ENCODE results near the gene ZNF214.
"Not testable (repeated sequence)": the region's sequence is repeated elsewhere in the genome, so short reads cannot be mapped to it uniquely, and the experiment has no call there.

The ZNF214 gene

DNA sequence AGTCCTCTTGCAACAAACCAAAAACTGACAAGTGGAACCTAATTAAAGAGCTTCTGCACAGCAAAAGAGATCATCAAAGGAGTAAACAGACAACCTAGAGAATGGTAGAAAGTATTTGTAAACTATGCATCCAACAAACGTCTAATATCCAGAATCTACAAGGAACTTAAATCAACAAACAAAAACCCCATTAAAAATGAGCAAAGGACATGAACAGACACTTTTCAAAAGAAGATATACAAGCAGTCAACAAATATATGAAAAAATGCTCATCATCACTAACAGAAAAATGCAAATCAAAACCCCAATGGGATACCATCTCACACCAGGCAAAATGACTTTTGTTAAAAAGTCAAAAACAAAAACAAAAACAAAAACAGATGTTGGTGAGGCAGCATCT lies 33.7 kb downstream of the ZNF214 start:
- no peak for DNase-seq

DNA sequence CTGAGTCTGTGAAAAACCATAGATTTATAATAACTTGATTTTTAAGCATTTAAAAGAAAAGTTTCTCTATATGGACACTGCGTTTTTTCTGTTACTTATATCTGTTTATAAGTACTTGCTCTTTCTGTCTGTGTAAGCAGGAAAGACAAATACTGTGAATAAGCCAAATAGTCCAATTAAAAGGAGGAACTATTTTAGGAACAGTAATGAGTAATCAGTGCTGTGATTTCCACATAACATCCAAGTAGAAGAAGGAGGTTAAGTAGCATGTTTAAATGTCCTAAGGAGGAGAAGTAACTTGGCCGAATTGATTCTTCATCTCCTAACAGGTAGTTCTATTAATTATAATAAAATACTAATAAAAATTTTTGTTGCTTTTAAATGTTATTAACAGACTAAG lies 40.8 kb downstream of the ZNF214 start:
- no peak for DNase-seq

DNA sequence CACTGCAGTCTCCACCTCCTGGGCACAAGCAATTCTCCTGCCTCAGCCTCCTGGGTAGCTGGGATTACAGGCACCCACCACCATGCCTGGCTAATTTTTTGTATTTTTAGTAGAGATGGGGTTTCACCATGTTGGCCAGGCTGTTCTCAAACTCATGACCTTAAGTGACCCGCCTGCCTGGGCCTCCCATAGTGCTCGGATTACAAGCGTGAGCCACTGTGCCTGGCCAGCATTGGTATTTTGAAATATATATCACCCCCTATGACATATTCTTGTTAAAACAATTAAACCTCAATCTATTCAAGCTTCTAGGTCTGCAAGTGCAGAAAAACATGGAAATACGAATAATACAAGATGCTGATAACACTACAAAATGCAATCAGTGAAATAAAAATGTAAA lies 50.3 kb downstream of the ZNF214 start:
- not testable (repeated sequence) for DNase-seq

- DNase-seq, result no peak
Observed at GRCh38 chr11:6968816-6969215, 51.3 kb downstream of the ZNF214 start.

DNA sequence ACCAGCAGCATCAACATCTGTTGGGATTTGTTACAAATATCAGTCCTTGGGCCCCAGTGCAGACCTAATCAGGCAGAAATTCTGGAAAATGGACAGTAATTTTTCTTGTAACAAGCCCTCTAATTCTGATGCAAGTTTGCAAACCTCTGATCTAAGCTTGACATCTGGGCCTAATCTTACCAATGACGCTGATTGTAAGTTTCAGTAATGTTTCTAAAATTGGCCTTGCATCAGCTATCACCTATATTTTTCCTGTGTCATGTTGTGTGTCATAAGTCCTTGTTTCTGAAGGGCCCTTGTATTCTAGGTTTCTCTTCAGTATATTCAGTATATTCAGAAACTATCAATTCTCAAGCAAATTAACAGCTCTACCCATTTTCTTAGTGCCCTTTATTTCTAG lies 57.5 kb downstream of the ZNF214 start:
- no peak for DNase-seq

GRCh38 chr11:6962141-6962540 lies 58.0 kb downstream of the ZNF214 start:
- DNase-seq, result no peak

GRCh38 chr11:6954248-6954647 lies 65.9 kb downstream of the ZNF214 start:
- DNase-seq, result not testable (repeated sequence)
